Gastroesophageal sphincter (tissue), 4 donors: ENCODE results near the gene TOMM6. TPM values are rescaled to one million over a fixed set of nuclear protein-coding genes. Genes with fewer than 3 reads are reported as not detected.
"Not testable (repeated sequence)": the region's sequence is repeated elsewhere in the genome, so short reads cannot be mapped to it uniquely, and the experiment has no call there.

Experiments
- ATAC-seq: fragments of 150-250 bp; one replicate; pipeline ENCODE4 v1.9.1; 2016; ENCODE audit warnings: mild to moderate bottlenecking, moderate library complexity
- H3K27ac ChIP-seq, 4 donors: fragments of 200-600 bp; sonication (generic) in 3 of 4; 1 replicate in 3 of 4; 2 replicates in 1 of 4; pipeline ENCODE4 v1.5.1; 2016 to 2019
- H3K27me3 ChIP-seq: fragments of 200-600 bp; sonication (generic); one replicate; pipeline ENCODE4 v1.5.1; 2019
- H3K36me3 ChIP-seq, 2 donors: fragments of 200-600 bp; sonication (generic); one replicate each; pipeline ENCODE4 v1.5.1; 2019; ENCODE audit warnings: control low read depth in 1 of 2
- H3K4me1 ChIP-seq, 3 donors: fragments of 200-600 bp; sonication (generic); 1 replicate in 2 of 3; 2 replicates in 1 of 3; pipeline ENCODE4 v1.5.1; 2016 to 2019; ENCODE audit warnings: control low read depth in 2 of 3
- H3K4me3 ChIP-seq, 2 donors: fragments of 200-600 bp; sonication (generic); one replicate each; pipeline ENCODE4 v1.5.1; 2019; ENCODE audit warnings: mild to moderate bottlenecking in 1 of 2, moderate library complexity in 1 of 2
- H3K9me3 ChIP-seq, 3 donors: fragments of 200-600 bp; sonication (generic); one replicate each; pipeline ENCODE4 v1.5.1; 2017 to 2019; ENCODE audit warnings: control low read depth in 2 of 3
- EP300 ChIP-seq: sonication (generic); formaldehyde crosslinking; IDR thresholded peaks from one replicate; pipeline ENCODE4 v1.6.1; 2017; ENCODE audit warnings: antibody characterized with exemption, mild to moderate bottlenecking
- POLR2A ChIP-seq, 2 donors: fragments of 450-650 bp; IDR thresholded peaks; one replicate each; pipeline ENCODE4 v1.6.1; 2017; ENCODE audit warnings: antibody characterized with exemption in 2 of 2, mild to moderate bottlenecking in 2 of 2, moderate library complexity in 1 of 2
- POLR2AphosphoS5 ChIP-seq: sonication (generic); formaldehyde crosslinking; IDR thresholded peaks from one replicate; pipeline ENCODE4 v1.6.1; 2017; ENCODE audit warnings: antibody characterized with exemption
- whole genome bisulfite sequencing, 2 donors: methylation state at CpG; one replicate each; pipeline ENCODE4 v1.1.5; 2018; ENCODE audit warnings: low coverage in 1 of 2; 5-methylcytosine and 5-hydroxymethylcytosine counted together
- total RNA-seq, 4 donors: library from RNA; depleted of rRNA; stranded (reverse); fragments of >200 nt; gene quantifications; one replicate each; pipeline ENCODE4 v1.1.0, GENCODE V29; 2016
- TF ChIP-seq, protein P1 (sequence below), 4 experiments: fragments of 200-600 bp in 2 of 4; fragments of 450-650 bp in 2 of 4; sonication (generic) in 1 of 4; IDR thresholded peaks; one replicate each; pipeline ENCODE4 v1.5.1; 2017 to 2019; ENCODE audit warnings: antibody characterized with exemption in 4 of 4, mild to moderate bottlenecking in 2 of 4, moderate library complexity in 2 of 4

TOMM6 gene
- total RNA-seq, 4 donors from 2014 or later, result 74.2 to 120 (median 91.3) TPM

GRCh38 chr6:41799559-41799911 is 12.0 kb downstream of the TOMM6 start:
- peaks cover 0 to 47% of the 10 kb centered on the region in 2 donors for H3K36me3 ChIP-seq

DNA sequence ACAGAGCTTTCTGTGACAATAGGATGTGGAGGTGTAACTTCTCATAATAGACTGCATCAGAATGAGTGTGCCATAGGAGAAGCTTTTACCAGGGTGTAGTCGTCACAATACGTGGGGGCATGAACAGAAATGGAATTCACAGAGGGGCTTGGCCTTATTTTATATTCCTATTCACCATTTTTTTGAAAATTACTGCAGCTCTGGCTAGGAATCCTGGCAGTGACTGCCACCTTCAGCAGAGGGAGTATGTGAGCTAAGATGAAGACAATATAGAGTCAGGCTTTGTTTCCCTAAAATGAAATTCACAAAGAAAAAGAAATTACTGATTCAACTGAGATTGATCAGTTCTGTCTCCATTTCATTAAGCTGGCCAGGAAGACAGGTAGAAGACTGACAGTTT is 13.9 kb downstream of the TOMM6 start:
- Histone ChIP-seq H3K36me3 (peaks cover 0 to 42% of the 10 kb centered on the region in 2 donors), H3K4me1 (no peaks in the 10 kb centered on the region), H3K27me3 (no peaks in the 10 kb centered on the region), H3K27ac (no peak overlapping the region), H3K9me3 (no peaks in the 10 kb centered on the region), H3K4me3 (no peak overlapping the region)
- no peak for ATAC-seq
- TF ChIP-seq EP300 (no peak), POLR2A (IDR thresholded peaks at IDR 0.05) (no peak), POLR2AphosphoS5 (no peak)
- TF ChIP-seq, protein P1, sequence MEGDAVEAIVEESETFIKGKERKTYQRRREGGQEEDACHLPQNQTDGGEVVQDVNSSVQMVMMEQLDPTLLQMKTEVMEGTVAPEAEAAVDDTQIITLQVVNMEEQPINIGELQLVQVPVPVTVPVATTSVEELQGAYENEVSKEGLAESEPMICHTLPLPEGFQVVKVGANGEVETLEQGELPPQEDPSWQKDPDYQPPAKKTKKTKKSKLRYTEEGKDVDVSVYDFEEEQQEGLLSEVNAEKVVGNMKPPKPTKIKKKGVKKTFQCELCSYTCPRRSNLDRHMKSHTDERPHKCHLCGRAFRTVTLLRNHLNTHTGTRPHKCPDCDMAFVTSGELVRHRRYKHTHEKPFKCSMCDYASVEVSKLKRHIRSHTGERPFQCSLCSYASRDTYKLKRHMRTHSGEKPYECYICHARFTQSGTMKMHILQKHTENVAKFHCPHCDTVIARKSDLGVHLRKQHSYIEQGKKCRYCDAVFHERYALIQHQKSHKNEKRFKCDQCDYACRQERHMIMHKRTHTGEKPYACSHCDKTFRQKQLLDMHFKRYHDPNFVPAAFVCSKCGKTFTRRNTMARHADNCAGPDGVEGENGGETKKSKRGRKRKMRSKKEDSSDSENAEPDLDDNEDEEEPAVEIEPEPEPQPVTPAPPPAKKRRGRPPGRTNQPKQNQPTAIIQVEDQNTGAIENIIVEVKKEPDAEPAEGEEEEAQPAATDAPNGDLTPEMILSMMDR (IDR thresholded peaks at IDR 0.05), result no peak
- 56 to 61% methylated on average over 2 of the region's 2 CpGs for WGBS, 2 donors

More at GRCh38 chr6:41799559-41799911, 12.0 kb downstream of the TOMM6 start:
- TF ChIP-seq POLR2AphosphoS5, result no peak
- TF ChIP-seq POLR2A (IDR thresholded peaks at IDR 0.05), result no peak
- TF ChIP-seq, protein P1 (IDR thresholded peaks at IDR 0.05), result no peak
- no peak for TF ChIP-seq EP300
- H3K27ac ChIP-seq, result no peak overlapping the region
- H3K27me3 ChIP-seq, result no peaks in the 10 kb centered on the region
- no peaks in the 10 kb centered on the region for H3K4me1 ChIP-seq
- H3K9me3 ChIP-seq, result no peaks in the 10 kb centered on the region
- 83 to 86% methylated on average over 1 to 2 of the region's 2 CpGs for WGBS, 2 donors
- H3K4me3 ChIP-seq, result no peak overlapping the region
- no peak for ATAC-seq

GRCh38 chr6:41805830-41806774 is 18.6 kb downstream of the TOMM6 start:
- TF ChIP-seq, protein P1 (IDR thresholded peaks at IDR 0.05), result no peak
- 96% methylated on average over 32 of the region's 74 CpGs; no CpG with 5 or more reads in 1 of the 2 donors for WGBS, 2 donors
- ATAC-seq, result no peak
- Histone ChIP-seq H3K36me3 (peaks cover 0 to 18% of the 10 kb centered on the region in 2 donors), H3K27ac (no peak overlapping the region), H3K9me3 (no peaks in the 10 kb centered on the region), H3K27me3 (no peaks in the 10 kb centered on the region), H3K4me3 (no peak overlapping the region), H3K4me1 (no peaks in the 10 kb centered on the region)

DNA sequence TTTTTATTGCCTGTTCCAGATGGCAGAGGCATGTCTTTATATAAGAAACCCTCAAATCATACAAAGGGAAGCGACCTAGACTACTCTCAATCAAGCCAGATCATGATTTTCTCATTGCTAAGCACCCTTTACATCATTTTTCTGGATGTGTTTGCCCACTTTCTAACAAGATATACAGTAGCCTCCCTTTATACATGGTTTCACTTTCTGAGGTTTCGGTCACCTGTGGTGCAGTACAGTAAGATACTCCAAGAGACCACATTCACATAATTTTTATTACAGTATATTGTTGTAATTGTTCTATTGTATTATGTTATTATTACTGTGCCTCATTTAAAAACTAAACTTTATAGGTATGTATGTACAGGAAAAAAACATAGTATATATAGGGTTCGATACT is 23.6 kb downstream of the TOMM6 start:
- 92 to 96% methylated on average over 3 of the region's 3 CpGs for WGBS, 2 donors
- ATAC-seq, result no peak
- no peak overlapping the region for H3K27ac ChIP-seq

GRCh38 chr6:41811946-41812345 is 24.5 kb downstream of the TOMM6 start:
- H3K4me3 ChIP-seq, H3K9me3 ChIP-seq, H3K27ac ChIP-seq, H3K27me3 ChIP-seq, ATAC-seq, H3K4me1 ChIP-seq, H3K36me3 ChIP-seq: not testable (repeated sequence)
- 92 to 96% methylated on average over 5 to 6 of the region's 13 CpGs for WGBS, 2 donors

More for the DNA sequence above, 23.6 kb downstream of the TOMM6 start:
- TF ChIP-seq, protein P1 (IDR thresholded peaks at IDR 0.05), result no peak
- TF ChIP-seq POLR2AphosphoS5 (no peak), POLR2A (IDR thresholded peaks at IDR 0.05) (no peak), EP300 (no peak)
- H3K4me1 ChIP-seq, result no peaks in the 10 kb centered on the region
- no peaks in the 10 kb centered on the region for H3K27me3 ChIP-seq
- peaks cover 0 to 11% of the 10 kb centered on the region in 2 donors for H3K36me3 ChIP-seq
- H3K4me3 ChIP-seq, result no peak overlapping the region
- no peaks in the 10 kb centered on the region for H3K9me3 ChIP-seq
